ENCODE data around the gene KIF11. TPM values are rescaled to one million over a fixed set of nuclear protein-coding genes. Genes with fewer than 3 reads are reported as not detected.

The KIF11 gene
- total and polyA plus RNA-seq, 2 donors (not counting 3 experiments of a cell fraction or from before 2014, with no cell fraction given): 7.3 to 42.6 TPM

- Histone ChIP-seq H3K4me1 (ENCODE audit: control insufficient read depth, extremely low read depth, insufficient read depth, low read length) (peaks cover 29% of the 10 kb centered on the region), H3K9me1 (replicated peaks; ENCODE audit: control insufficient read depth, extremely low read depth, insufficient read depth, low read length) (no peaks in the 10 kb centered on the region), H3K9me3 (replicated peaks; ENCODE audit: control insufficient read depth, insufficient read depth, low read length) (no peaks in the 10 kb centered on the region), H3K4me2 (ENCODE audit: insufficient read depth, low read length) (peak overlapping the region; percentile 82), H3K27me3 (ENCODE audit: control insufficient read depth in 2 of 2, insufficient read depth in 2 of 2, low read length in 2 of 2) (no peaks in the 10 kb centered on the region), H3K27ac (ENCODE audit: insufficient read depth, low read depth, low read length) (peak overlapping the region; percentile 83), H2AFZ (ENCODE audit: low read depth, low read length) (peak overlapping the region; percentile 59), H3K36me3 (ENCODE audit: control insufficient read depth in 2 of 2, extremely low read depth in 1 of 2, insufficient read depth in 2 of 2, low read length in 2 of 2) (no peaks in the 10 kb centered on the region), H3K4me3 (replicated peaks in 1 of 3; ENCODE audit: insufficient read depth in 1 of 3, low read depth in 1 of 3, low read length in 3 of 3) (peak overlapping the region in 2 of 3 experiments; percentile 16 to 93), H3K9ac (replicated peaks; ENCODE audit: extremely low read depth, insufficient read depth, low read length) (peak overlapping the region; percentile 73), H3K79me2 (ENCODE audit: control insufficient read depth, insufficient read depth, low read length) (peaks cover 29% of the 10 kb centered on the region), H4K20me1 (replicated peaks; ENCODE audit: control insufficient read depth, extremely low read depth, insufficient read depth, low read length) (no peaks in the 10 kb centered on the region)
- BruUV-seq (replicated peaks): TSS peak; percentile 81
- dilution Hi-C loops (cut with MboI; ENCODE audit: extremely low pct_ligation_motif_present, low sequenced_read_pairs): no loop called here
- TF ChIP-seq POLR2A (IDR thresholded peaks at IDR 0.05; ENCODE audit: low read depth, low read length) (no peak), GATA2 (IDR thresholded peaks at IDR 0.05; ENCODE audit: insufficient read depth, insufficient read length, low read depth, low read length) (no peak), MYC (IDR thresholded peaks at IDR 0.05; ENCODE audit: low read depth, low read length) (no peak), CTCF (IDR thresholded peaks at IDR 0.05; ENCODE audit: extremely low read depth in 1 of 2, insufficient read depth in 1 of 2, low read depth in 1 of 2, low read length in 2 of 2) (no peak), EZH2 (IDR thresholded peaks at IDR 0.05; ENCODE audit: borderline replicate concordance, low read depth, low read length, severe bottlenecking) (no peak), FOS (IDR thresholded peaks at IDR 0.05; ENCODE audit: borderline replicate concordance, insufficient read depth, low read length) (no peak), POLR2AphosphoS5 (IDR thresholded peaks at IDR 0.05; ENCODE audit: insufficient read depth, low read depth, low read length) (no peak), JUN (IDR thresholded peaks at IDR 0.05; ENCODE audit: borderline replicate concordance, insufficient read depth, insufficient read length, low read depth) (no peak), MAX (IDR thresholded peaks at IDR 0.05; ENCODE audit: insufficient read depth, insufficient read length) (no peak)
- peak; percentile 35 for FAIRE-seq
- DNase-seq (ENCODE audit: low read depth, low spot score): peak; percentile 59
- CTCF ChIA-PET: interaction anchor here (1.0 to 2.5 kb wide), 22 partner anchors 11 to 290 kb away, joined by 3 to 14 read pairs (median 4); partner anchors contain the start of genes HHEX and IDE
- intact Hi-C loops (cut with micrococcal nuclease): loop anchor here (1.0 to 5.0 kb wide), 6 partner anchors 17 to 286 kb away; partner anchors contain the start of gene IDE
- POLR2A ChIA-PET: interaction anchor here (1.1 kb wide), 1 partner anchor 16 kb away, joined by 3 read pairs; no protein-coding TSS in a partner anchor
Observed at GRCh38 chr10:92590623-92591549, 2.0 kb upstream of the KIF11 start.

Data from endothelial cell of umbilical vein (primary cell).